Suppressor macrophage treated with lipopolysaccharide for 1 hour (primary cell): ENCODE results near the gene C22orf42.
"Not testable (repeated sequence)": the region's sequence is repeated elsewhere in the genome, so short reads cannot be mapped to it uniquely, and the experiment has no call there.

Experiments
- DNase-seq, 3 donors: peaks; one replicate each; pipeline ENCODE4 v3.0.0-alpha.2; 2020 to 2022

The C22orf42 gene, protein sequence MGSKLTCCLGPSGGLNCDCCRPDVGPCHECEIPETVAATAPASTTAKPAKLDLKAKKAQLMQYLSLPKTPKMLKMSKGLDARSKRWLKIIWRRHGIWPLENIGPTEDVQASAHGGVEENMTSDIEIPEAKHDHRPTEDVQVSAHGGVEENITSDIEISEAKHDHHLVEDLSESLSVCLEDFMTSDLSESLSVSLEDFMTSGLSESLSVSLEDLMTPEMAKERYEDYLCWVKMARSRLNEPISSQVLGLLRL

DNA sequence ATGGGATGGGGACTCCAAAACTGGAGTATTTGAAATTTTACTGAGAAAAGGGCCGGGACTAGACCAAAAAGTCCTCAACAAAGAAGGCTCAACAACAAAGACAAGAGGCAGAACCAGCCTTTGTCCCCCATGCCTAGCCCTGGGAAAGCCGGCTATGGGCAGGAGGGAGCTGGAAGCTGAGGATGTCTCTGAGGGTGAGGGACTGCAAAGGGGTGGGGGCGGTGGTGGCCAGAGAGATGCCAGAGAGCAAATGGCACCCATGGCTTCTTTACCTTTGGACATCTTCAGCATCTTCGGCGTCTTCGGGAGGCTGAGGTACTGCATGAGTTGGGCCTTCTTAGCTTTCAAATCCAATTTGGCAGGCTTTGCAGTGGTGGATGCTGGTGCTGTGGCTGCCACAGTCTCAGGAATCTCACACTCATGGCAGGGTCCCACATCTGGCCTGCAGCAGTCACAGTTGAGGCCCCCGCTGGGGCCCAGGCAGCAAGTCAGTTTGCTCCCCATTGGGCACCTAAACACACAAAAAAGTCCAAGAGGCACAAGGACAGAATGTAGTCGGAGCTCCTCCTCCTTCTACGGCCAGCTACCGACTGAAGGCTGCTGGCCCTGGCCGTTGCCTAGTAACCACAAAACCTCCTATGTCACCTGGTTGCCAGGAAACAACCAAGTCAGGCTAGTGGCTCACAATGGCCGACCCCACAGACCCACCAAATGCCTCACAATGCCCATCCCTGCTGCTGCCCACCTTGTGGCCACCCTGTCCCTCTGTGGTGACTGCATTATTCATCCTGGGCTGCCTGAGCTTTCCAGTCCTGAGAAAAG lies at the start of gene C22orf42:
TSS of gene C22orf42 (minus strand) at position 592 of the 822 bp plus-strand sequence. CDS start at position 504, 88 bp downstream.
- DNase-seq, result no peak

DNA sequence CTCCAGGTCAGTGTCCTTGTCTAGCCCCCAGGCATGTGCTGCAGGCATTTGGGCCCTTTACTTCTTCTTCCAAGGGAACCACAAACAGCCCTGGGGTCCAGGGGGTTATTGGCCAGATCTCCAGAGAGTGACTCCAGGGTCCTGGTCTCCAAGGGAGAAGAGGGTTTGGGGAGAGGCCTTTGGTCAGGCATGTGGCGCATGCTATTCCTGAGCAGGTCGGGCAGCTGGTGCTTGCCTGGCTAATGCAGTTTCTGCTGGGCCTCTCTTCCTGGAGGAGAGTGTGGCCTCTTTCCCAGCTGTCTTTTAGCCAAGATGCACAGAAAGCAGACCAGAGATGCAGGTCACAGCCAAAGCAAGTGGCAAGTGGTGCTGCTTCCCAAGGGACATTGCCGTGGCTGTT lies 49.6 kb upstream of the C22orf42 start:
- DNase-seq, result no peak

DNA sequence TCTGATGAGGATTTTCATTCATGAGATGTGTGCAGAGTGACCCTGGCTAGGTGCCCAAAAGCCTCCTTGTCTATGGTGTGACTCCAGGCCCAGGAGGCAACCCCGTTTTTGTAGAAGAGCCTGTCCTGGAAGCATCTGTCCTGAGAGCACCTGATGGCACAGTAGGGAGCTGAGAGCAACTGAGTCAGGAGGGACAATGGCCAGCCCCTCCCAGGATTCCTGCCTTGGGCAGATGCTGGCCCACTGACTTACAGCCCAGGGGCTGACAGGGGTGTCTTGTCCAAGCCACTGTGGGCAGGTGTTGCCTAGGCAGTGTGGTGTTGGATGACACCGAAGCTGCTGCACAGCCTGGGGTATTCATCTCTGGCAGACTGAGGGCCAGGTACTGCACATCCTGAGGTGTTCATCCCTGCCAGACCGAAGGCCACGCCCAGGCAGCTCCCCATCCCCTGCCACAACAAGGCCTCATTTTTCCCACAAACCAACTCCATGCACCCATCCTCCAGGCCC lies 48.9 kb upstream of the C22orf42 start:
- no peak for DNase-seq

DNA sequence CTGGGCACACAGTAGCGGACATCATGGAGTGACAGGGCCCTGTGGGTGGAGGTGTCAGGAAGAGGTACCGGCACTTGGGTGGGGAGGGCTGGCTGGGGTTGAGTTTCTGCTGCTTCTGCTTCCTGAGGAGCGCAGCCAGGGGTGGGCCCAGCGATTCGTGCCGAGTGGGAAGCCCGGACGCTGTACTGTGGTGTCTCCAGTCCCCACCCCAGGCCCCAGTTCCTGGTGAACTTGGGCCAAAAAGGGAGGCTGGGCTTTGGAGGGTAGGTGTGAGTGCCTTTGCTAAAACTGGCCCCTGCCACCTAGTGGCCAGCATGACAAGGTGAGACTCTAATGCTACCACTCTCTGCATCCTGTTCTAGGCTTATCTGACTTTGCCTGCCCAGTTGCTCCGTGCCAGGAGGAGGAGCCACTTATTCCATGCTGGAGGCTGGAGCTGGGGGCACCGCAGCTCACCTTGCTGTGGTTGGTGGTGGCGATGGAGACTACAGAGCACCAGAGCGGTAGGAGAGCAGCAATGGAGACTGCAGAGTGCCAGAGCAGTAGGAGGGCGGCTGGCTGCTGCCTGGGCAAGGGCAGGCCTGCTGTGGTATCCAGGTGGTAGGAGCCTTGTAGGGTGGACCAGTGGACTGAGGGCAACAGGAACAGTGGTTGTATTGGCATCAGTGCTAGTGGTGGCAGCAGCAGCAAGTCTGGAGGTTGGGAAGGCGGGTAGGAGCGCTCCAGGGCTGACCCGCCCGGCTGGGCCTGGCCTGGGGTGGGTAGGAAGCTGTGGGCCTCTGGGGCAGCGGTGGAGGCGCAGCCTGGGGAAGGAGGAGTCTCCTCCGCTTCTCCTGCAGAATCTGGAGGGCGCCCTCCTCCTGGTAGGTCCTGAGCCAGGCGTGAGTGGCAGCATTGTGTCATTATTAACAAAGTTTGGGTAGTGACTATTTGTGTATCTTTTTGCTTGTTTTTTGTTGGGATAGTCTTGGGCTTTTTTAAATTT lies 48.0 kb upstream of the C22orf42 start:
- peak; percentile 33 to 62 (median 42) for DNase-seq

DNA sequence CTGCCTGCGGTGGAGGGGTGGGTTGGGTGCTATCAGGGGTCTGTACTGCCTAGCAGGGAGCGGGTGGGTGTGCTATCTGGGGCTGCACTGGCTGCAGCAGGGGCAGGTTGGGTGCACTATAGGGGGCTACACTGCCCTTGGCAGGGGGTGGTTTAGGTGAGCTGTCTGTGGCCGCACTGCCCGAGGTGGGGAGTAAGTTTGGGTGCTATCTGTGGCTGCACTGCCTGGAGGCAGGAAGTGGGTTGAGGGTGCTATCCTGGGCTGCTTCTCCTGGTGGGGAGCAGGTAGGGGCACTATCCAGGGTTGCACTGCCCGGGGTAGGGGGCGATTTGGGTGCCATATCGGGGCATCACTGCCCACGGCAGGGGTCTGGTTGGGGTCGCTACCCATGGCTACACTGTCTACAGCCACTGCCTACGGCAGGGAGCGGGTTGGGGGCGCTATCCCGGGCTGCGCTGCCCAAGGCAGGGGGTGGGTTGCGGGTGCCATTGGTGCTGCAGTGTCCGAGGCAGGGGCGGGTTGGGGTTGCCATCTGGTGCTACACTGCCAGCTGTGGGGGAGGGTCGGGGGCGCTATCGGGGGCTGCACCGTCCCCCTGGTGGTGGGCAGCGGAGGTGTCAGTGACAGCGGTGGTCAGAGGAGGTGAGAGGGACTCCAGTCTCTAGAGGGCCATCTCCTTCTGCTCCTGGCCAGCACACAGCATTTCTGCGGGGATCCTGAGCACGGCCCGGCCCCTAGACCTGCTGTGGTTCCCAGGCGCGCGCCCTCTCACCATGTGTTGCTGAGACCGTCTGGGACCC lies 47.1 kb upstream of the C22orf42 start:
- DNase-seq, result no peak

DNA sequence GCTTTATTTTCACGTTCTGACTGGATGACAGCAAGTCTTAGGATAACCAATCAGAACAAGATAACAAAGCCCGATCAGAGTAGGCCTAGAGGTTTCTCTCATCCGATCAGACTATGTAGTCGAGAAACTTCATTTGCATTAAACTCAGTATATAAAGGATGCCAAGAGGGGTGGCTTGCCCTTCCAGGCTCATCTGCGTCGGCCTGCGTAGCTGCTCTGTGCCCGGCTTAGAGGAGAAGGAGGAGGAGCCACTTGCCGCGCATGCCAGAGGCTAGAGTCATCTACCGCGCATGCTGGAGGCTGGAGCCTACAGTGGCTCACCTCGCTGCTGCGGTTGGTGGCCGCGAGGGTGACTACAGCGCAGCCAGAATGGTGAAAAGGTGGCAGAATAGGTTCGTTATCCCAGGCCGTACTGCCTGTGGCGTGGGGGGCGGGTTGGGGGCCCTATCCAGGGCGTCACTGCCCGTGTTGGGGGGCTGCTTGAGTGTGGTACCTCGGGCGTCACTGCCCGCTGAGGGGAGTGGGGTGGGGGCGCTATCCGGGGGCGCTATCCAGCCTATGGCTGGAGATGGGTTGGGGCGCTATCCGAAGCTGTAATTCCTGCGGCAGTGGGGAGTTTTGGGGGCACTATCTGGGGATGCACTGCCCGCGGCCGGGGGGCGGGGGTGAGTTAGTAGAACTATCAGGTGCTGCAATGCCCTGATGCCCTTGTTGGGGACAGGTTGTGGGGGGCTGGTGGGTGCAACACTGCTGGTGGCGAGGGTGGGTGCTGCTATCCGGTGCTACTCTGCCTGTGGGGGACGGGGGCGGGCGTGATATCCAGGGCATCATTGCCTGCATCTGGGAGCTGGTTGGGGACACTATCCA lies 46.0 kb upstream of the C22orf42 start, which contains the start of gene RFPL2:
TSS of gene RFPL2 (minus strand) at position 218 of the 867 bp plus-strand sequence. CDS start 2,622 bp downstream, outside the sequence.
- peak in 1 of 3 donors; percentile 15 for DNase-seq

DNA sequence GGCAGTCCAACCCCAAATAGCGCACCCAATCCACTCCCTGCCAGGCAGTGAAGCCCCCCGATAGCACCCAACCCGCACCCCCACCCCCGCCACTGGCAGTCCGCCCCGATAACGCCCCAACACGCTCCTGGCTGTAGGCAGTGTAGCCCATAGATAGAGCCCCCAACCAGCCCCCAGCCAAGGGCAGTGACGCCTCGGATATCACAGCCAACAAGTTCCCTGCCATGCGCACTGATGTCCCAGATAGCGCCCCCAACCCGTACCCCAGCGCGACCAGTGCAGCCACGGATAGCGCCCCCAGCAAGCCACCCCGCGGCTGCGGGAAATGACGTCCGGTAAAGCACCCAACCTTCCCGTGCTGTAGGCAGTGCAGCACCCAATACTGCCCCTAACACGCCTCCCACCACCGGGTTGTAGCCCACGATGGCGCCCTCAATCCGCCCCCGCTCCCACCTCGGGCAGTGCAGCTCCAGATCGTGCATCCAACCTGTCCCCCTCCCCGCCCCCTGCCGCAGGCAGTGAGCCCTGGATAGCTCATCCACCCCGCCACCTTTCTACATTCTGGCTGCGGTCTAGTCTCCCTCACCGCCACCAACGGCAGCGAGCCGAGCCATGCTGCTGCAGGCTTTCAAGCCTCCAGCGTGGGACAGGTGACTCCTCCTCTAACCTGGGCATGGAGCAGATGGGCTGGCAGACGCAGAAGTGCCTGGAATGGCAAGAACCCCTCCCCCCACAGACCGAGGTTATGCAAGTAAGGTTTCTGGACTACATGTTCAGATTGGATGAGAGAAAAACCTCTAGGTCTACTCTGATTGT lies 45.1 kb upstream of the C22orf42 start:
- no peak for DNase-seq

DNA sequence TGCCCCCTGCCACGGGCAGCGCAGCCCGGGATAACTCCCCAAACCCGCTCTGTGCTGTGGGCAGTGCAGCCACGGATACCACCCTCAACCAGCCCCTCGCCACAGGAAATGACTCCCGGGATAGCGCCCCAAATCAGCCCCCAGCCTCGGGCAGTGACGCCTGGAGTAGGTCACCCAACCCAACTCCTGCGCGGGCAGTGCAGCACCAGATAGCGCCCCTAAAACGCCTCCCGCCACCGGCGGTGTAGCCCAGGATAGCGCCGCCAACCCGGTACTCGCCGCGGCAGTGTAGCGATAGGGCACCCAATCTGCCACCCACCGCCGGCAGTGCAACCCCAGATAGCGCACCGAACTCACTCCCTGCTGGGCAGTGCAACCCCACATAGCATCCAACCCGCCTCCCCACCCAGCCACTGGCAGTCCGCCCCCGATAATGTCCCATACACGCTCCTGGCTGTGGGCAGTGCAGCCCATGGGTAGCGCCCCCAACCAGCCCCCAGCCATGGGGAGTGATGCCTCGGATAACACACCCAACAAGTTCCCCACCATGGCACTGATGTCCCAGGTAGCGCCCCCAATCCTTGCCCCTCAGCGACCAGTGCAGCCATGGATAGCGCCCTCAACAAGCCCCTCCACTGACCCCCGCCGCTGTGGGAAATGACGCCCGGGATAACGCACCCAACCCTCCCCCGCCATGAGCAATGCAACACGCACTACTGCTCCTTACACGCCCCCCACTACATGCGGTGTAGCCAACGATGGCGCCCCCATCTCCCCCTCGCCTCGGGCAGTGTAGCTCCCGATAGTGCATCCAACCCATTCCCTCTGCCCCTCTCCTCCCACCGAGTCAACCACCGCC lies 44.3 kb upstream of the C22orf42 start:
- DNase-seq, result no peak

DNA sequence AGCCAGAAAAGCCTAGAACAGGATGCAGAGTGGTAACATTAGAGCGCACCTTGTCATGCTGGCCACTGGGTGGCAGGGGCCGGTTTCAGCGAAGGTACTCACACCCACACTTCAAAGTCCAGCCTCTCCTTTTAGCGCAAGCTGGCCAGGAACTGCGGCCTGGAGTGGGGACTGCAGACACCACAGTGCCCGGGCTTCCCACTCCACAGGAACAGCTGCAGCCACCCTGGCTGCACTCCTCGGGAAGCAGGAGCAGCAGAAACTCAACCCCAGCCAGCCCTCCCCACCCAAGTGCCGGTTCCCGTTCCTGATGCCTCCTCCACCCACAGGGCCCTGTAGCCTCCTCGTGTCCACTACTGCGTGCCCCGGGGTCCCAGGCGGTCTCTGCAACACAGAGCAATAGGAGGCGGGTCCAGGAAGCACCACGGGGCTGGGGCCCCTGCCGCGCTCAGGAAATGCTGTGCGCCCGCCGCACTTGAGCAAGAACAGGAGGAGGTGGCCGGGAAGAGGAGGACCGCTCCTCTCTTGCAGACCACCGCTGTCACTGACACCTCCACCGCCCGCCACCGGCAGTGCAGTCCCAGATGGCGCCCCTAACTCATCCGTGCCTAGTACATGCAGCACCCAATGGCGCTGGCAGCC lies 43.6 kb upstream of the C22orf42 start:
- DNase-seq, result peak; percentile 63 to 68 (median 67)

DNA sequence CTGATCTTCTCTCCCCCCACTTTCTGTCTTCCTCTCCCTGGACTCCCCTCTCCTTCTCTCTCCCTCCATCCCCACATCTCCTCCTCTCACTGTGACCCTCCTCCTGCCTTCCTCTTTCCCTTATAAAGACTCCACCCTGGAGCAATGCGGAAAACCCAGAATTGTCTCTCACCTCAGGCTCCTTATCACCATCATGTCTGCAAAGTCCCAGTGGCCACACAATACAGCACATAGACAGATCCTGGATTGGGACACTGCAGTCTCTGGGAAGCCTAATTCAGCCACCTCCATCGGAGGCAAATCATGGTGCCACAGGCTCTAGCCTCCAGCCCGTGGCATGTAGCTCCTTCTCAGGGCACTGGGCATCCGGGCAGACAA lies 43.0 kb upstream of the C22orf42 start:
- DNase-seq, result no peak

DNA sequence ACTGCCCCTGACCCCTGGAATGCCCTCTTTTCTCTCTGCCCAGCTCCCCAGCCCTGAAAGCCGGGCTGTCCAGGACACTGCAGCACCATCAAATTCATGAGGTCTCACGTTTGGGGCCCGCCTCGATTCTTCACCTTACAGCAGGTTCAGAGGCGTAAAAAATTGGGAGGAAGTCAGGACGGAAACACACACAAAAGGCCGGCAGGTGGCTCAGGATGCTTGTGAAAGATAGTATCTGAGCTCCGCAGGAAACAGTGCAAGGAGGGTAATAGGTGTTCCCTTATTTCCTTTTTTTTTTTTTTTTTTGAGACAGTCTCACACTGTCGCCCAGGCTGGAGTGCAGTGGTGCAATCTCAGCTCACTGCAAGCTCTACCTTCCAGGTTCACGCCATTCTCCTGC lies 41.6 kb upstream of the C22orf42 start:
- DNase-seq, result no peak

DNA sequence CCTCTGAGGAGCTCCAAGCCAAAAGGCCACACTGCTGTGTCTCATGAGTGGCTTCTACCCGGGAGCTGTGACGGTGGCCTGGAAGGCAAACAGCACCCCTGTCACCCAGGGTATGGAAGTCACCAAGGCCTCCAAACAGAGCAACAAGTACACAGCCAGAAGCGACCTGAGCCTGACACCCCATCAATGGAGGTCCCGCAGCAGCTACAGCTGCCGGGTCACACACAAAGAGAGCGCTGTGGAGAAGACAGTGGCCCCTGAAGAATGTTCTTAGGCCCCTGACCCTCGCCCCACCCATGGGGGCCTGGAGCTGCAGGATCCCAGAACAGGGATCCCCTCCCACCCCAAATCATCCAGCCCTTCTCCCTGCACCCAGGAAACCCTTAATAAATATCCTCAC lies 40.9 kb upstream of the C22orf42 start:
- DNase-seq, result no peak

DNA sequence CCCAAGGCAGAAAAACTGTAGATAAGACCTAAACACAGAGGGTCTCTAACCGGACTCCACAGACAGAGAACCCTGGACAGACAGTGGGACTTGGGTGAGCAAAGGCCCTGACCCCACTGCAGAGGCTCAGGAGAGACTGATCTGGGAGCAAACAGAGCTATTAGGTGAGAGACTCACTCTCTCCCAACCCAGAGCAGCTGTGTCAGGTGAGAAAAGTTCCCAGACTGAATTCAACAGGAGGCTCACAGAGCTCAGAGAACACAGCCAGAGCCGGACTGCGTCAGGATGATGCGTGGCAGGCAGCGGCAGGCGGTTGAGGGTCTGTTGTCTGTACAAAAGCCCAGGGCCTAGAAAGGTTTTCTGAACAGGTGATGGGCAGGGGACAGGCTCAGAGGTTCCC lies 40.2 kb upstream of the C22orf42 start:
- DNase-seq, result no peak

DNA sequence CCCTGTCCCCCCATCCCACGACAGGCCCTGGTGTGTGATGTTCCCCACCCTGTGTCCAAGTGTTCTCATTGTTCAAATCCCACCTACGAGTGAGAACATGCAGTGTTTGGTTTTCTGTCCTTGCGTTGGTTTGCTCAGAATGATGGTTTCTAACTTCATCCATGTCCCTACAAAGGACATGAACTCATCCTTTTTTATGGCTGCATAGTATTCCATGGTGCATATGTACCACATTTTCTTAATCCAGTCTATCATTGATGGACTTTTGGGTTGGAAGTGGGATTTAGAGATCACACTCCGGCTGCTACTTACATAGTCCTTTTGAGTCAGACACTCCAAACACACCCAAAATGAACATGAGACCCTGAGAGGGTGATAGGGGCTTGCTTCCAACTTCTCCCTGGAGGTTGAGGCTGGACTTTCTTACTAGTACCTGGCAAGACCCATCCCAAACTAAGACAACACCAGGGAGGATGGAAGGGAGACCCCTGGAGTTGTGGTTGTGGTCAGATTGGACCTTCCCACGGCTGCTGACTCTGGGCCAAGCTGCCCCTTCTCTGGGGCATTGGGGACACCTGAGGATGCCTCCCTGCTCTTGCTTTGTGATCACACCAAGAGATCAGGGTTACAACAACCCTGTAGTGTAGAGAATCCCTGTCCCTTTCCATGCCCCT lies 38.6 kb upstream of the C22orf42 start:
- DNase-seq, result not testable (repeated sequence)

DNA sequence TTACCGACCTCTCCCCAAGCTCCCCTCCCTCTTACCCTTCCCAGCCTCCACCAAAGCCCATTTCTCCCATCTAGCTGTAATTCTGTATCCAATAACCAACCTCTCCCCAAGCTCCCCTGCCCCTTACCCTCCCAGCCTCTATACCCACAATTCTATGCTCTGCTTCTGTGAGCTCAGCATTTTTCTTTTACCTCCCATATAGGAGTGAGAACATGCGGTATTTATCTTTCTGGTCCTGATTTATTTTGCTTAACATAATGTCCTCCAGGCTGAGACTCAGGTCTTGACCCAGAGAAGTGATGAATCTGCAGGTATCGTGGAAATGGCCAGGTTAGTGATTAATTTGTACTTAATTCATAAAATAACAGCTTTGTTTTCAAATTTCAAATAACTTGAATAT lies 36.8 kb upstream of the C22orf42 start:
- DNase-seq, result not testable (repeated sequence)

DNA sequence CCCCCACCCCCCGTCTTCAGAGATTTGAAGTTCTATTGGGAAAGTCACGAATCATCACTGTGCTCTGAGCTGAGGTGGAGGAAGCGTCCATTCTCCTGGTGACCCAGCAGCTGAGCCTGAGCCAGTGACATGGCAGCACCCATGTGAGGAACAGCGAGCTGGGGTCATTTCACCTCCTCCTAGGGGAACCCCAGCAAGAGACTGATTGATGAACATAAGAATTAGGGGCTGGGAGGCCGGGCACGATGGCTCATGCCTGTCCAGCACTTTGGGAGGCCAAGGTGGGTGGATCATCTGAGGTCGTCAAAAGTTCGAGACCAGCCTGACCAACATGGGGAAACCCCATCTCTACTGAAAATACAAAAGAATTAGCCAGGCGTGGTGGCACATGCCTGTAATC lies 34.2 kb upstream of the C22orf42 start:
- not testable (repeated sequence) for DNase-seq

DNA sequence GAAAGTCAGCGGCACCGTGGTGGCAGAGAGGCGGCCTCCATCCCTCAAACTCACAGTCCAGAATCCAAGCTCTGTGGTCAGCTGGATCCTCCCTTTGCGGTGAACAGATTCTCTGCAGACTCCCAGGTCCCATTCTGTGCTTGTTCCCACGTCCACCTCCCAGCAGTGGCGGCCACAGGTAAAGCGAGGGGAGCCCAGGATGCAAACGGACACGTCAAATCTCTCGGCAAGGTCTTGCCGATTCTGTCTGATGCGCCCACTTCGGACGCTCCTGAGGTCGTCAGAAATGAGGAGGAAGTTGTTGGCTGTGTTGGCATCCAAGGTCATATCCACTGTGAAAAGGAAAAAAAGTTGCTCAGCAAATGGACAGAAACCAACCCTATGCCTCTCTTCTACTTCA lies 31.9 kb upstream of the C22orf42 start:
- not testable (repeated sequence) for DNase-seq

DNA sequence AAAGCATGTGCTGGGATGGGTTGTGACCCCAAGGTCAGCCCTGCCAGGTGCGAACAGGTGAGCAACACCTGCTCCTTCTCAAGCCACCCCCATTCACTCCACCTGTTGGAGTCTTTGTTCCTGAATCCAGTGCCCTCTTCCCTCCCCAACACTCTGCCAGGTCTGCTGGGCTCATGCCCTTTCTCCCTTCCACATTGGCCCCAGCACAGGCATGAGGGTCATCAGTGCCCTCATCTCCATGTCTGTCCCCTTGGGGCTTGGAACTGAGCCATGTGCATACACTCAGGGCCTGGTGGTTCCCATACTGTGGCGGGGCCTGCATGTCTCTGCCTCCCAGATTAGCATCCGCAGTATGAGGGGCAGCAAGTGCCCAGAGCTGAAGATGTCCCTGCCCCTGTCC lies 26.7 kb upstream of the C22orf42 start:
- no peak for DNase-seq
